ENCODE data around the gene SLC17A1. TPM values are rescaled to one million over a fixed set of nuclear protein-coding genes. Genes with fewer than 3 reads are reported as not detected.

Gene SLC17A1
- total and polyA plus RNA-seq, 2 donors (not counting 1 experiment from before 2014, with no cell fraction given) = not detected

GRCh38 chr6:25757936-25758642 lies 73.8 kb downstream of the SLC17A1 start:
- Histone ChIP-seq H3K4me3 (replicated peaks in 1 of 4; ENCODE audit: control extremely low read depth in 1 of 4, insufficient read depth in 1 of 4, low read depth in 3 of 4, low read length in 4 of 4) (no peak overlapping the region), H3K4me1 (ENCODE audit: control insufficient read depth, extremely low read depth, insufficient read depth, low read length) (no peaks in the 10 kb centered on the region), H3K36me3 (ENCODE audit: control insufficient read depth, insufficient read depth, low read length) (no peaks in the 10 kb centered on the region), H3K27ac (ENCODE audit: insufficient read depth, low read length) (no peak overlapping the region), H3K9me3 (ENCODE audit: control insufficient read depth, insufficient read depth, low read depth, low read length) (no peaks in the 10 kb centered on the region), H3K4me2 (ENCODE audit: extremely low read depth, insufficient read depth, low read length) (no peak overlapping the region), H3K27me3 (ENCODE audit: control insufficient read depth, insufficient read depth, low read length) (no peaks in the 10 kb centered on the region), H3K79me2 (ENCODE audit: control insufficient read depth, insufficient read depth, low read length) (no peaks in the 10 kb centered on the region), H3K9ac (ENCODE audit: insufficient read depth, low read length) (no peak overlapping the region), H4K20me1 (ENCODE audit: control insufficient read depth, extremely low read depth, insufficient read depth, low read length) (no peaks in the 10 kb centered on the region), H2AFZ (ENCODE audit: low read length) (no peak overlapping the region)
- DNase-seq (ENCODE audit: low read depth in 2 of 2) = no peak
- TF ChIP-seq EZH2 (IDR thresholded peaks at IDR 0.05; ENCODE audit: low read length, missing control alignments) = no peak
- TF ChIP-seq, protein P1, sequence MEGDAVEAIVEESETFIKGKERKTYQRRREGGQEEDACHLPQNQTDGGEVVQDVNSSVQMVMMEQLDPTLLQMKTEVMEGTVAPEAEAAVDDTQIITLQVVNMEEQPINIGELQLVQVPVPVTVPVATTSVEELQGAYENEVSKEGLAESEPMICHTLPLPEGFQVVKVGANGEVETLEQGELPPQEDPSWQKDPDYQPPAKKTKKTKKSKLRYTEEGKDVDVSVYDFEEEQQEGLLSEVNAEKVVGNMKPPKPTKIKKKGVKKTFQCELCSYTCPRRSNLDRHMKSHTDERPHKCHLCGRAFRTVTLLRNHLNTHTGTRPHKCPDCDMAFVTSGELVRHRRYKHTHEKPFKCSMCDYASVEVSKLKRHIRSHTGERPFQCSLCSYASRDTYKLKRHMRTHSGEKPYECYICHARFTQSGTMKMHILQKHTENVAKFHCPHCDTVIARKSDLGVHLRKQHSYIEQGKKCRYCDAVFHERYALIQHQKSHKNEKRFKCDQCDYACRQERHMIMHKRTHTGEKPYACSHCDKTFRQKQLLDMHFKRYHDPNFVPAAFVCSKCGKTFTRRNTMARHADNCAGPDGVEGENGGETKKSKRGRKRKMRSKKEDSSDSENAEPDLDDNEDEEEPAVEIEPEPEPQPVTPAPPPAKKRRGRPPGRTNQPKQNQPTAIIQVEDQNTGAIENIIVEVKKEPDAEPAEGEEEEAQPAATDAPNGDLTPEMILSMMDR (conservative IDR thresholded peaks at IDR 0.05 in 1 of 2, IDR thresholded peaks at IDR 0.05 in 1 of 2; ENCODE audit: low read depth in 1 of 2, low read length in 2 of 2) = no peak

GRCh38 chr6:25756382-25757363 lies 75.2 kb downstream of the SLC17A1 start:
- TF ChIP-seq, protein P1 (conservative IDR thresholded peaks at IDR 0.05 in 1 of 2, IDR thresholded peaks at IDR 0.05 in 1 of 2; ENCODE audit: low read depth in 1 of 2, low read length in 2 of 2) = no peak
- no peak for TF ChIP-seq EZH2 (IDR thresholded peaks at IDR 0.05; ENCODE audit: low read length, missing control alignments)
- H3K27me3 ChIP-seq (ENCODE audit: control insufficient read depth, insufficient read depth, low read length) = no peaks in the 10 kb centered on the region
- no peaks in the 10 kb centered on the region for H3K36me3 ChIP-seq (ENCODE audit: control insufficient read depth, insufficient read depth, low read length)
- no peaks in the 10 kb centered on the region for H3K9me3 ChIP-seq (ENCODE audit: control insufficient read depth, insufficient read depth, low read depth, low read length)
- no peak overlapping the region for H2AFZ ChIP-seq (ENCODE audit: low read length)
- H4K20me1 ChIP-seq (ENCODE audit: control insufficient read depth, extremely low read depth, insufficient read depth, low read length) = no peaks in the 10 kb centered on the region
- H3K4me3 ChIP-seq (replicated peaks in 1 of 4; ENCODE audit: control extremely low read depth in 1 of 4, insufficient read depth in 1 of 4, low read depth in 3 of 4, low read length in 4 of 4) = no peak overlapping the region
- H3K79me2 ChIP-seq (ENCODE audit: control insufficient read depth, insufficient read depth, low read length) = no peaks in the 10 kb centered on the region
- H3K9ac ChIP-seq (ENCODE audit: insufficient read depth, low read length) = no peak overlapping the region
- no peaks in the 10 kb centered on the region for H3K4me1 ChIP-seq (ENCODE audit: control insufficient read depth, extremely low read depth, insufficient read depth, low read length)
- H3K4me2 ChIP-seq (ENCODE audit: extremely low read depth, insufficient read depth, low read length) = no peak overlapping the region
- H3K27ac ChIP-seq (ENCODE audit: insufficient read depth, low read length) = no peak overlapping the region
- no peak for DNase-seq (ENCODE audit: low read depth in 2 of 2)

DNA sequence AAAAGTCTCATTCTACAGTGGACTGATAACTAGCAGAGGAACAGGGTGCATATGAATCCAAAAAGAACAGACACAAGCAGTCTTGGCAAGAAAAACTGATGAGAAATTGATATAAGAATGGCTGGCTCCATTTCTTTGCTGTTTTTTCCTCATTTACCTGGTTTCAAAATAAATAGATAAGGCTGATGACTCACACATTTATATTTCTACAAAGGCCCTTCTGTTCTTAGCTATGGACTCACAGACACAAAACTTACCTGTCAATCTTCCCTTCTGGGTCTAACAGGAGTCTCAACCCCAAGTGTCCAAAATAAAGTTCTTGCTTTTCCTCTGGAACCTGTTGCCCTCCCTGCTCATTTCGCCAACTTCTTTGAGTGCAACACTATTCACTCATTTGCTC lies 76.4 kb downstream of the SLC17A1 start:
- TF ChIP-seq, protein P1 (conservative IDR thresholded peaks at IDR 0.05 in 1 of 2, IDR thresholded peaks at IDR 0.05 in 1 of 2; ENCODE audit: low read depth in 1 of 2, low read length in 2 of 2) = no peak
- no peak for TF ChIP-seq EZH2 (IDR thresholded peaks at IDR 0.05; ENCODE audit: low read length, missing control alignments)
- no peaks in the 10 kb centered on the region for H3K4me1 ChIP-seq (ENCODE audit: control insufficient read depth, extremely low read depth, insufficient read depth, low read length)
- no peaks in the 10 kb centered on the region for H3K36me3 ChIP-seq (ENCODE audit: control insufficient read depth, insufficient read depth, low read length)
- no peak overlapping the region for H3K4me2 ChIP-seq (ENCODE audit: extremely low read depth, insufficient read depth, low read length)
- H3K27ac ChIP-seq (ENCODE audit: insufficient read depth, low read length) = no peak overlapping the region
- H3K9ac ChIP-seq (ENCODE audit: insufficient read depth, low read length) = no peak overlapping the region
- no peaks in the 10 kb centered on the region for H3K9me3 ChIP-seq (ENCODE audit: control insufficient read depth, insufficient read depth, low read depth, low read length)
- DNase-seq (ENCODE audit: low read depth in 2 of 2) = no peak
- H2AFZ ChIP-seq (ENCODE audit: low read length) = no peak overlapping the region
- H3K79me2 ChIP-seq (ENCODE audit: control insufficient read depth, insufficient read depth, low read length) = no peaks in the 10 kb centered on the region
- no peaks in the 10 kb centered on the region for H3K27me3 ChIP-seq (ENCODE audit: control insufficient read depth, insufficient read depth, low read length)
- no peaks in the 10 kb centered on the region for H4K20me1 ChIP-seq (ENCODE audit: control insufficient read depth, extremely low read depth, insufficient read depth, low read length)
- H3K4me3 ChIP-seq (replicated peaks in 1 of 4; ENCODE audit: control extremely low read depth in 1 of 4, insufficient read depth in 1 of 4, low read depth in 3 of 4, low read length in 4 of 4) = no peak overlapping the region
